ENCODE results near the gene SAMD4A. TPM values are rescaled to one million over a fixed set of nuclear protein-coding genes. Genes with fewer than 3 reads are reported as not detected.
A peak's percentile ranks its signal among the peaks of the same experiment; 100 is the strongest.
"Not testable (repeated sequence)": the region's sequence is repeated elsewhere in the genome, so short reads cannot be mapped to it uniquely, and the experiment has no call there.

The SAMD4A gene
- total RNA-seq, 2 donors from 2014 or later: 1.9 to 8.0 TPM

GRCh38 chr14:54749727-54750126, 182.8 kb downstream of the SAMD4A start:
- Histone ChIP-seq H3K36me3 (ENCODE audit: control insufficient read depth, insufficient read depth, low read length) (no peaks in the 10 kb centered on the region), H3K27ac (ENCODE audit: low read depth, low read length) (no peak overlapping the region), H3K9ac (ENCODE audit: extremely low read depth, low read length, poor library complexity, severe bottlenecking) (no peak overlapping the region), H3K4me3 (ENCODE audit: low read length) (no peak overlapping the region), H3K9me3 (ENCODE audit: control insufficient read depth, low read length) (no peaks in the 10 kb centered on the region), H3K4me1 (ENCODE audit: control insufficient read depth, insufficient read depth, low read length) (no peaks in the 10 kb centered on the region), H3K27me3 (ENCODE audit: control insufficient read depth, insufficient read depth, low read length, poor library complexity, severe bottlenecking) (no peaks in the 10 kb centered on the region)
- H3K4me1 Mint-ChIP-seq: no peaks in the 10 kb centered on the region
- H3K27ac Mint-ChIP-seq: peak overlapping the region; percentile 18
- no peak for DNase-seq
- TF ChIP-seq CTCF (conservative IDR thresholded peaks at IDR 0.05): no peak
- H3K4me3 Mint-ChIP-seq: no peak overlapping the region
- H3K36me3 Mint-ChIP-seq (ENCODE audit: low read depth): no peaks in the 10 kb centered on the region
- no peaks in the 10 kb centered on the region for H3K27me3 Mint-ChIP-seq (ENCODE audit: insufficient read depth)
- no peaks in the 10 kb centered on the region for H3K9me3 Mint-ChIP-seq
- 98 to 100% methylated on average over 2 to 5 of the region's 5 CpGs for WGBS, 2 experiments (ENCODE audit: insufficient coverage in 1 of 2, insufficient read length in 1 of 2)

- not testable (repeated sequence) for DNase-seq; H3K4me3 Mint-ChIP-seq; H3K27ac Mint-ChIP-seq; H3K36me3 Mint-ChIP-seq (ENCODE audit: low read depth); H3K9ac ChIP-seq (ENCODE audit: extremely low read depth, low read length, poor library complexity, severe bottlenecking); H3K9me3 ChIP-seq (ENCODE audit: control insufficient read depth, low read length); H3K36me3 ChIP-seq (ENCODE audit: control insufficient read depth, insufficient read depth, low read length); H3K27me3 ChIP-seq (ENCODE audit: control insufficient read depth, insufficient read depth, low read length, poor library complexity, severe bottlenecking); H3K9me3 Mint-ChIP-seq; H3K27ac ChIP-seq (ENCODE audit: low read depth, low read length); H3K4me3 ChIP-seq (ENCODE audit: low read length); H3K4me1 ChIP-seq (ENCODE audit: control insufficient read depth, insufficient read depth, low read length); H3K4me1 Mint-ChIP-seq; H3K27me3 Mint-ChIP-seq (ENCODE audit: insufficient read depth)
- WGBS, 2 experiments (ENCODE audit: insufficient coverage in 1 of 2, insufficient read length in 1 of 2): 91 to 92% methylated on average over 9 of the region's 9 CpGs
Measured at GRCh38 chr14:54752611-54753010, 185.7 kb downstream of the SAMD4A start.

- H3K36me3 ChIP-seq (ENCODE audit: control insufficient read depth, insufficient read depth, low read length); H3K9me3 ChIP-seq (ENCODE audit: control insufficient read depth, low read length); H3K36me3 Mint-ChIP-seq (ENCODE audit: low read depth); H3K27ac ChIP-seq (ENCODE audit: low read depth, low read length); H3K27me3 ChIP-seq (ENCODE audit: control insufficient read depth, insufficient read depth, low read length, poor library complexity, severe bottlenecking); H3K4me3 ChIP-seq (ENCODE audit: low read length); H3K4me1 Mint-ChIP-seq; H3K9ac ChIP-seq (ENCODE audit: extremely low read depth, low read length, poor library complexity, severe bottlenecking); H3K27ac Mint-ChIP-seq; H3K4me1 ChIP-seq (ENCODE audit: control insufficient read depth, insufficient read depth, low read length); H3K9me3 Mint-ChIP-seq; H3K27me3 Mint-ChIP-seq (ENCODE audit: insufficient read depth); H3K4me3 Mint-ChIP-seq; DNase-seq: not testable (repeated sequence)
- WGBS, 2 experiments (ENCODE audit: insufficient coverage in 1 of 2, insufficient read length in 1 of 2): 100% methylated on average over 1 of the region's 3 CpGs; no CpG with 5 or more reads in 1 of the 2 experiments
Measured at GRCh38 chr14:54753396-54753795, 186.5 kb downstream of the SAMD4A start.

GRCh38 chr14:54754116-54754622, 187.2 kb downstream of the SAMD4A start:
- no peak for DNase-seq
- H3K36me3 ChIP-seq (ENCODE audit: control insufficient read depth, insufficient read depth, low read length): no peaks in the 10 kb centered on the region
- WGBS, 2 experiments (ENCODE audit: insufficient coverage in 1 of 2, insufficient read length in 1 of 2): 92 to 94% methylated on average over 5 to 6 of the region's 6 CpGs
- H3K9me3 ChIP-seq (ENCODE audit: control insufficient read depth, low read length): no peaks in the 10 kb centered on the region
- Mint-ChIP-seq H3K27ac (no peak overlapping the region), H3K4me3 (no peak overlapping the region), H3K36me3 (ENCODE audit: low read depth) (no peaks in the 10 kb centered on the region), H3K4me1 (no peaks in the 10 kb centered on the region), H3K9me3 (no peaks in the 10 kb centered on the region), H3K27me3 (ENCODE audit: insufficient read depth) (no peaks in the 10 kb centered on the region)
- no peaks in the 10 kb centered on the region for H3K4me1 ChIP-seq (ENCODE audit: control insufficient read depth, insufficient read depth, low read length)
- H3K27me3 ChIP-seq (ENCODE audit: control insufficient read depth, insufficient read depth, low read length, poor library complexity, severe bottlenecking): no peaks in the 10 kb centered on the region
- no peak overlapping the region for H3K4me3 ChIP-seq (ENCODE audit: low read length)
- H3K27ac ChIP-seq (ENCODE audit: low read depth, low read length): no peak overlapping the region
- no peak for TF ChIP-seq CTCF (conservative IDR thresholded peaks at IDR 0.05)
- H3K9ac ChIP-seq (ENCODE audit: extremely low read depth, low read length, poor library complexity, severe bottlenecking): no peak overlapping the region
